H1 (cell line): ENCODE results near the gene SLC66A2. TPM values are rescaled to one million over a fixed set of nuclear protein-coding genes. Genes with fewer than 3 reads are reported as not detected.

Experiments
- BRCA1 ChIP-seq: IDR thresholded peaks from 2 replicates; pipeline ENCODE4 v1.6.1; 2012; ENCODE audit warnings: low read depth, low read length, improper control_type of control experiment
- CBX5 ChIP-seq: fragments of 300-800, 300-1000 bp; sonication (generic); IDR thresholded peaks from 2 replicates; pipeline ENCODE4 v1.7.1; 2016; ENCODE audit warnings: antibody characterized with exemption, low read length, low read depth
- CHD2 ChIP-seq: IDR thresholded peaks from 2 replicates; pipeline ENCODE4 v1.6.1; 2012; ENCODE audit warnings: low read length, improper control_type of control experiment
- E2F6 ChIP-seq: IDR thresholded peaks from 2 replicates; pipeline ENCODE4 v1.6.1; 2012; ENCODE audit warnings: inconsistent platforms
- JUN ChIP-seq: IDR thresholded peaks from 2 replicates; pipeline ENCODE4 v1.6.1; 2011; ENCODE audit warnings: low read depth, mild to moderate bottlenecking, improper control_type of control experiment, low read length
- JUND ChIP-seq: IDR thresholded peaks from 2 replicates; pipeline ENCODE4 v1.6.1; 2011; ENCODE audit warnings: mild to moderate bottlenecking, improper control_type of control experiment, low read length
- RFX5 ChIP-seq: IDR thresholded peaks from 2 replicates; pipeline ENCODE4 v1.6.1; 2011; ENCODE audit warnings: low read depth, low read length, improper control_type of control experiment, borderline replicate concordance
- RXRA ChIP-seq: IDR thresholded peaks from 2 replicates; pipeline ENCODE4 v1.6.1; 2011; ENCODE audit warnings: low read depth, mild to moderate bottlenecking, low read length, moderate library complexity; ENCODE audit not compliant: insufficient read depth
- SIX5 ChIP-seq: IDR thresholded peaks from 2 replicates; pipeline ENCODE4 v1.6.1; 2011; ENCODE audit warnings: mild to moderate bottlenecking, low read depth, low read length
- USF2 ChIP-seq: IDR thresholded peaks from 2 replicates; pipeline ENCODE4 v1.6.1; 2011; ENCODE audit warnings: low read length, improper control_type of control experiment
- polyA plus RNA-seq, 7 experiments: library from polyadenylated mRNA; depleted of rRNA in 3 of 7; stranded (reverse) in 5 of 7; unstranded in 2 of 7; fragments of >200 nt in 5 of 7; fragments of 200-250 nt in 2 of 7; gene quantifications; 1 replicate in 5 of 7; 2 replicates in 1 of 7; 4 replicates in 1 of 7; pipeline versions ENCODE4 v1.2.1 to v1.2.3, GENCODE V29; 2011 to 2013; ENCODE audit warnings: missing spikeins in 2 of 7, mixed read lengths in 2 of 7
- total RNA-seq: library from RNA; stranded (reverse); fragmentation: NEBNext Ultra II Directional; extraction: Animal tissue kit (Norgen Biotek cat#: 25700); gene quantifications from 2 replicates; pipeline ENCODE4 v1.2.1, GENCODE V29; 2021

Gene SLC66A2
- total and polyA plus RNA-seq, 2 of the 8 experiments (the other 6 are each of a cell fraction or from before 2014, with no cell fraction given) = 15.0 to 18.9 TPM

- TF ChIP-seq USF2 (no peak), CHD2 (no peak), RXRA (no peak), SIX5 (no peak), JUN (no peak), JUND (no peak), BRCA1 (no peak), RFX5 (no peak), E2F6 (peak; percentile 67), CBX5 (no peak)
Measured at GRCh38 chr18:79988451-79989194, 37.2 kb upstream of the SLC66A2 start, which contains the start of gene TXNL4A (continued).
